Parathyroid adenoma (tissue), 2 donors: ENCODE results near the gene VCAN.

Experiments
- H2AFZ ChIP-seq: fragments of 300-600 bp; sonication (generic); one replicate; pipeline ENCODE4 v1.7.0; 2017; ENCODE audit warnings: antibody characterized with exemption, mild to moderate bottlenecking
- H3K27ac ChIP-seq: fragments of 300-600 bp; sonication (generic); one replicate; pipeline ENCODE4 v1.7.0; 2017
- H3K27me3 ChIP-seq: fragments of 300-600 bp; sonication (generic); one replicate; pipeline ENCODE4 v1.7.0; 2017; ENCODE audit warnings: low read length; ENCODE audit not compliant: control insufficient read depth, insufficient read depth
- H3K36me3 ChIP-seq: fragments of 300-600 bp; sonication (generic); one replicate; pipeline ENCODE4 v1.7.0; 2017; ENCODE audit warnings: low read length; ENCODE audit not compliant: control insufficient read depth, insufficient read depth
- H3K4me1 ChIP-seq: fragments of 300-600 bp; sonication (generic); one replicate; pipeline ENCODE4 v1.7.0; 2017; ENCODE audit warnings: control low read depth
- H3K4me2 ChIP-seq: fragments of 300-600 bp; sonication (generic); one replicate; pipeline ENCODE4 v1.7.0; 2017; ENCODE audit warnings: low read length
- H3K4me3 ChIP-seq: fragments of 300-600 bp; sonication (generic); one replicate; pipeline ENCODE4 v1.7.0; 2017; ENCODE audit warnings: low read depth, low read length
- H3K79me2 ChIP-seq: fragments of 300-600 bp; sonication (generic); one replicate; pipeline ENCODE4 v1.7.0; 2017; ENCODE audit warnings: control low read depth
- H3K9ac ChIP-seq: fragments of 300-600 bp; sonication (generic); one replicate; pipeline ENCODE4 v1.7.0; 2017; ENCODE audit warnings: mild to moderate bottlenecking
- H3K9me3 ChIP-seq: fragments of 300-600 bp; sonication (generic); one replicate; pipeline ENCODE4 v1.7.0; 2017; ENCODE audit warnings: low read length; ENCODE audit not compliant: control insufficient read depth
- TF ChIP-seq, protein P1 (sequence below): fragments of 300-600 bp; sonication (generic); IDR thresholded peaks from one replicate; pipeline ENCODE4 v1.7.0; 2017; ENCODE audit warnings: antibody characterized with exemption, mild to moderate bottlenecking
- donor health status: primary hyperparathyroidism.

VCAN gene

DNA sequence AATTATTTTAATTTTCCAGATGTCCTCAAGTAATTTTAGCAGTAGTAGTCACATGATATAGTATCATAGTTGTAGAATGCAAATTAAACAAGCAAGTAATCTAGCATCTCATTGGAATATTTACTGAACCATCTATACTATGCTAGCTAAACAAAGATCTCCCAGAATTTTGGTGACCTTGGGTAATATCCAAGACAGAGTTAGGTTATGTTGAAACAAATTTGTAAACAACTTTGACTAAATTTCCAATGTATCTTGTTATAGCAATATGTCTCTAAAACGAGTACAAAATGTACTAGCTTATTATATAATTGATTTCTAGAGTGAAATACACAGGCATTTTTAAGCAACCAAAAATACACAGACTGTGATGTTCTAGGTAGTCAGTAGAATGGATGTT, 41.5 kb downstream of the VCAN start:
- Histone ChIP-seq H3K4me2 (no peak overlapping the region), H3K79me2 (no peaks in the 10 kb centered on the region)

DNA sequence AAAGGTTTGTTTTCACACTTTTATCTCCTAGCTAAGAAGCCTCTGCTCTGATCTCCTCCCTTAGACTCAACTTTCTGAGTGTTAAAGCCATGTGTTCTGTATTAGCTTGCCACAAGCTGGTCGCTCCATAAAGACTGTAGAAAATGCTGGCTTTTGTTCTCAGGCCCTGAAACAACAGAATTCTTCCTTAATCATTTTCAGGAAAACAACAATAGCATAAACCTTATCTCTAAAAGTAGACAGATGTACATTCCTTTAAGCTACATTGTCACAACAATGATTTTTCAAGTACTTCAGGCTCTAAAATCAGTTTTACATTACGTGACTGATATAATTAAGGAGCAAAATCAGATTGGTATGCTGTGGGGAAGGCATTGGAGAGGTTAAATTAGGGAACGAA, 41.9 kb downstream of the VCAN start:
- H3K4me1 ChIP-seq, result no peaks in the 10 kb centered on the region
- no peak overlapping the region for H3K4me3 ChIP-seq
- no peak overlapping the region for H3K4me2 ChIP-seq
- TF ChIP-seq, protein P1, sequence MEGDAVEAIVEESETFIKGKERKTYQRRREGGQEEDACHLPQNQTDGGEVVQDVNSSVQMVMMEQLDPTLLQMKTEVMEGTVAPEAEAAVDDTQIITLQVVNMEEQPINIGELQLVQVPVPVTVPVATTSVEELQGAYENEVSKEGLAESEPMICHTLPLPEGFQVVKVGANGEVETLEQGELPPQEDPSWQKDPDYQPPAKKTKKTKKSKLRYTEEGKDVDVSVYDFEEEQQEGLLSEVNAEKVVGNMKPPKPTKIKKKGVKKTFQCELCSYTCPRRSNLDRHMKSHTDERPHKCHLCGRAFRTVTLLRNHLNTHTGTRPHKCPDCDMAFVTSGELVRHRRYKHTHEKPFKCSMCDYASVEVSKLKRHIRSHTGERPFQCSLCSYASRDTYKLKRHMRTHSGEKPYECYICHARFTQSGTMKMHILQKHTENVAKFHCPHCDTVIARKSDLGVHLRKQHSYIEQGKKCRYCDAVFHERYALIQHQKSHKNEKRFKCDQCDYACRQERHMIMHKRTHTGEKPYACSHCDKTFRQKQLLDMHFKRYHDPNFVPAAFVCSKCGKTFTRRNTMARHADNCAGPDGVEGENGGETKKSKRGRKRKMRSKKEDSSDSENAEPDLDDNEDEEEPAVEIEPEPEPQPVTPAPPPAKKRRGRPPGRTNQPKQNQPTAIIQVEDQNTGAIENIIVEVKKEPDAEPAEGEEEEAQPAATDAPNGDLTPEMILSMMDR, result no peak
- no peaks in the 10 kb centered on the region for H3K36me3 ChIP-seq
- H3K27me3 ChIP-seq, result no peaks in the 10 kb centered on the region
- H3K9me3 ChIP-seq, result no peaks in the 10 kb centered on the region
- H3K27ac ChIP-seq, result no peak overlapping the region
- no peak overlapping the region for H2AFZ ChIP-seq
- no peaks in the 10 kb centered on the region for H3K79me2 ChIP-seq
- no peak overlapping the region for H3K9ac ChIP-seq

More for the DNA sequence above, 41.5 kb downstream of the VCAN start:
- no peaks in the 10 kb centered on the region for H3K9me3 ChIP-seq
- no peak overlapping the region for H2AFZ ChIP-seq
- no peak overlapping the region for H3K27ac ChIP-seq
- H3K27me3 ChIP-seq, result no peaks in the 10 kb centered on the region
- H3K36me3 ChIP-seq, result no peaks in the 10 kb centered on the region
- H3K9ac ChIP-seq, result no peak overlapping the region
- H3K4me1 ChIP-seq, result no peaks in the 10 kb centered on the region
- no peak overlapping the region for H3K4me3 ChIP-seq
- TF ChIP-seq, protein P1, result no peak

DNA sequence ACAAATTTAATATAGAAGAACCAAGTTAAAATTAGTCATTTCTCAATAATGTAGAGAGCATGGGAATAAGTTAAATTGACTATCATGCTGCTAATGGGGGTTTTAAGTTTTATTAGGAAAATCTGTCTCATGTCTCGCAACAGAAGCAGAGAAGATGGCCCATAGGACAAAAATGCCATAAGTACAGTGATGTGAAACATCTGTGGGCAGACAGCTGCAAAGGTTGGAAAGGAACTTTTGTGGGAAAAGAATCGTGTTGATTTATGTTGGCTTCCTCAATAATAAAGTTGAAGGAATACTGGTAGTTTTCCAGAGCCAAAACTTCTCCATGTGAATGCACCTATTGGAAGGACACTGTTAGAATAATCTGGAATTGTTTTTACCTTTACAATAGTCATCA, 44.8 kb downstream of the VCAN start:
- Histone ChIP-seq H3K79me2 (no peaks in the 10 kb centered on the region), H3K9ac (no peak overlapping the region), H2AFZ (no peak overlapping the region), H3K9me3 (no peaks in the 10 kb centered on the region), H3K27me3 (no peaks in the 10 kb centered on the region), H3K4me2 (no peak overlapping the region), H3K4me1 (no peaks in the 10 kb centered on the region), H3K36me3 (no peaks in the 10 kb centered on the region), H3K27ac (no peak overlapping the region), H3K4me3 (no peak overlapping the region)
- TF ChIP-seq, protein P1, result no peak

DNA sequence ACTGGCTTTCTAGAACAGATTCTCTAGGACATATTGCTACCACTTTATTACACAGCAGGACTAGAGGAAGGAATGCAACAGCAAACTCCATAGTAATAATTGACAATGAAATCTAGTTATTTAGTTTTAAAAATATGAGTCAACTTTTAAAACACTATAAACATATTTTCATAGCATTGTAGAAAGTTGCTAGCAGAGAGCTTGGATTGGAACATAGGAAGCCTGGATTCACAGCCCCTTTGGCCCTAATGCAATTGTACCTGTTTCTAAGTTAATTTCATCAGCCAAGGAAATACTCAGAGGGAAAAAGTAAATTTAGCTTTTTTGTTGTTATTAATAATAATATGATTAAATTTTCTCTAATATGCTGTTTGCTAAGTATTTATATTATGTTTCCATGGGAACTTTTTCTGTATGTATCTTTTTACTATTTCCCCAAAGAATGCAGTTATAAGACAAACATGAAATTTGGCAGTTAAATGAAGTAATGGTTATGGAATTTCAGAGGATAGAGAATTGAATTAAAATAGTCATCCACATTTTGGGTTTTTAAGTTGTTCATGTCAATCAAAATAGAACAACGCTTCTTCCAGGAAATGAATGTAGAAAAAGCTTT, 45.6 kb downstream of the VCAN start:
- Histone ChIP-seq H3K4me2 (no peak overlapping the region), H3K9ac (no peak overlapping the region), H3K9me3 (no peaks in the 10 kb centered on the region), H3K4me3 (no peak overlapping the region), H2AFZ (no peak overlapping the region), H3K79me2 (no peaks in the 10 kb centered on the region), H3K36me3 (no peaks in the 10 kb centered on the region), H3K27ac (no peak overlapping the region), H3K4me1 (no peaks in the 10 kb centered on the region), H3K27me3 (no peaks in the 10 kb centered on the region)
- TF ChIP-seq, protein P1, result no peak

DNA sequence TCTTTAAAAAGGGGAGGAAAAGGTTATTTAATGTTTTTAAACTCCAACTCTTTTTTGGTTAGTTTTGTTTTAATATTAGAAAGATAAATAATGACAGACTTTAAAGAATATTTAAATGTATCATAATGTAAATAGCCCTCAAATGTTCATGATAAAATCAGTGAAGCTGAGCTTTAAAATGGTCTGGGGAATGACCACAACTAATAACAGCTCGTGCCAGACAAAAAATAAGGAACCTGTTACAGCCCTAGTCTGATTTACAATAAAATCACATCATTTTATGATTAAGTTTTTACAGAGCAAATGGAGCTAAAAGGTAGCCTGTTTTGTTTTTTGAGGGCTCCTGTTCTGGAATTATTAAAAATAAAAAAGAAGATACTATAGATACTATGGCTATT, 46.1 kb downstream of the VCAN start:
- no peaks in the 10 kb centered on the region for H3K79me2 ChIP-seq
- no peak overlapping the region for H3K4me2 ChIP-seq
- H3K9ac ChIP-seq, result no peak overlapping the region
- H3K27me3 ChIP-seq, result no peaks in the 10 kb centered on the region
- H3K4me3 ChIP-seq, result no peak overlapping the region
- H3K36me3 ChIP-seq, result no peaks in the 10 kb centered on the region
- H3K27ac ChIP-seq, result no peak overlapping the region
- no peak overlapping the region for H2AFZ ChIP-seq
- no peaks in the 10 kb centered on the region for H3K9me3 ChIP-seq
- TF ChIP-seq, protein P1, result no peak
- H3K4me1 ChIP-seq, result no peaks in the 10 kb centered on the region
